ENCODE data around the gene RAB17. TPM values are rescaled to one million over a fixed set of nuclear protein-coding genes. Genes with fewer than 3 reads are reported as not detected.

Gene RAB17
- total and polyA plus RNA-seq, 2 of the 4 experiments (the other 2 are of a cell fraction), result 0.41 TPM; not detected in 1

- Histone ChIP-seq H2AK9ac (replicated peaks; ENCODE audit: low read depth, low read length, poor library complexity) (no peak overlapping the region), H3K79me1 (ENCODE audit: low read depth in 1 of 2, low read length in 2 of 2) (no peaks in the 10 kb centered on the region), H2BK15ac (ENCODE audit: low read depth, low read length) (no peak overlapping the region), H3K36me3 (ENCODE audit: control insufficient read depth, insufficient read depth, low read length) (no peaks in the 10 kb centered on the region), H2BK5ac (ENCODE audit: low read depth, low read length, poor library complexity, severe bottlenecking) (no peak overlapping the region), H3K4me3 (ENCODE audit: insufficient read depth, low read depth, low read length) (no peak overlapping the region), H2BK20ac (ENCODE audit: low read depth, low read length) (no peak overlapping the region), H2AFZ (replicated peaks; ENCODE audit: low read length, poor library complexity) (no peak overlapping the region), H3K4ac (ENCODE audit: low read depth, low read length) (no peak overlapping the region), H3K14ac (replicated peaks; ENCODE audit: low read depth, low read length) (no peak overlapping the region), H4K20me1 (ENCODE audit: insufficient read depth, low read length) (no peaks in the 10 kb centered on the region), H3K9ac (ENCODE audit: low read depth, low read length) (no peak overlapping the region), H4K8ac (ENCODE audit: low read depth in 2 of 2, low read length in 2 of 2) (no peak overlapping the region), H3K4me2 (ENCODE audit: low read depth, low read length) (no peak overlapping the region), H2BK120ac (ENCODE audit: low read depth, low read length) (no peak overlapping the region), H4K5ac (ENCODE audit: low read depth, low read length) (no peak overlapping the region), H3K9me1 (ENCODE audit: insufficient read depth, low read length) (0 out of 2 replicates have a peak, but pooled peaks cover 3% of the 10 kb centered on the region), H3K23ac (ENCODE audit: low read depth, low read length) (no peak overlapping the region), H3K27me3 (ENCODE audit: control insufficient read depth, insufficient read depth, low read length) (peaks cover 2% of the 10 kb centered on the region; the same call in 1 of the 2 replicates), H2AK5ac (ENCODE audit: low read depth, low read length) (no peak overlapping the region), H3K4me1 (ENCODE audit: control insufficient read depth, insufficient read depth, low read length) (no peaks in the 10 kb centered on the region), H3K9me3 (ENCODE audit: control insufficient read depth, insufficient read depth, low read length) (no peaks in the 10 kb centered on the region; the same call in 1 of the 2 replicates), H3K27ac (ENCODE audit: insufficient read depth, low read length) (no peak overlapping the region), H3K18ac (ENCODE audit: low read depth, low read length) (no peak overlapping the region), H3K56ac (ENCODE audit: extremely low read depth, insufficient read depth, low read length) (no peak overlapping the region), H4K91ac (ENCODE audit: insufficient read depth, low read depth, low read length) (no peak overlapping the region)
- intact Hi-C loops (cut with micrococcal nuclease) (no loop called here), dilution Hi-C loops (cut with HindIII; ENCODE audit: low sequenced_read_pairs, unreplicated experiment) (no loop called here), in situ Hi-C loops (cut with MboI; ENCODE audit: low sequenced_read_pairs) (loop anchor here (25.0 kb wide), 2 partner anchors 1052 to 1227 kb away; a partner anchor contains a TSS)
- no TSS peak for BruUV-seq (replicated peaks)
- ChIA-PET CTCF (no interaction called here), POLR2A (ENCODE audit: unreplicated experiment) (interaction anchor here (0.5 kb wide), 1 partner anchor 89 kb away, joined by 4 read pairs; no protein-coding TSS in a partner anchor)
- WGBS, 2 experiments (ENCODE audit: extremely low coverage in 2 of 2, insufficient read length in 1 of 2), result 90% methylated on average over 4 of the region's 14 CpGs; no CpG with 5 or more reads in 1 of the 2 experiments
- ATAC-seq (ENCODE audit: low read depth), result no peak
- DNase-seq, result no peak
- TF ChIP-seq CTCF (conservative IDR thresholded peaks at IDR 0.05; ENCODE audit: low read depth, low read length) (no peak), CEBPB (IDR thresholded peaks at IDR 0.05; ENCODE audit: low read depth, low read length) (no peak), MAFK (IDR thresholded peaks at IDR 0.05; ENCODE audit: low read depth, low read length) (no peak), FOS (IDR thresholded peaks at IDR 0.05; ENCODE audit: low read depth, low read length) (no peak), MXI1 (IDR thresholded peaks at IDR 0.05; ENCODE audit: borderline replicate concordance, low read depth, low read length) (no peak)
These were observed 25.9 kb downstream of the RAB17 start for GRCh38 chr2:237564526-237565131.

All from IMR-90 (cell line).